GM19438 (cell line): ENCODE measurements around the gene FAM89A.
"Not testable (repeated sequence)": the region's sequence is repeated elsewhere in the genome, so short reads cannot be mapped to it uniquely, and the experiment has no call there.

Source experiments
- ATAC-seq: cut with Tn5 transposase; IDR thresholded peaks from one replicate; pipeline ENCODE4 v1.9.1; 2021; ENCODE audit warnings: low read depth; ENCODE audit not compliant: unreplicated experiment

FAM89A gene

DNA sequence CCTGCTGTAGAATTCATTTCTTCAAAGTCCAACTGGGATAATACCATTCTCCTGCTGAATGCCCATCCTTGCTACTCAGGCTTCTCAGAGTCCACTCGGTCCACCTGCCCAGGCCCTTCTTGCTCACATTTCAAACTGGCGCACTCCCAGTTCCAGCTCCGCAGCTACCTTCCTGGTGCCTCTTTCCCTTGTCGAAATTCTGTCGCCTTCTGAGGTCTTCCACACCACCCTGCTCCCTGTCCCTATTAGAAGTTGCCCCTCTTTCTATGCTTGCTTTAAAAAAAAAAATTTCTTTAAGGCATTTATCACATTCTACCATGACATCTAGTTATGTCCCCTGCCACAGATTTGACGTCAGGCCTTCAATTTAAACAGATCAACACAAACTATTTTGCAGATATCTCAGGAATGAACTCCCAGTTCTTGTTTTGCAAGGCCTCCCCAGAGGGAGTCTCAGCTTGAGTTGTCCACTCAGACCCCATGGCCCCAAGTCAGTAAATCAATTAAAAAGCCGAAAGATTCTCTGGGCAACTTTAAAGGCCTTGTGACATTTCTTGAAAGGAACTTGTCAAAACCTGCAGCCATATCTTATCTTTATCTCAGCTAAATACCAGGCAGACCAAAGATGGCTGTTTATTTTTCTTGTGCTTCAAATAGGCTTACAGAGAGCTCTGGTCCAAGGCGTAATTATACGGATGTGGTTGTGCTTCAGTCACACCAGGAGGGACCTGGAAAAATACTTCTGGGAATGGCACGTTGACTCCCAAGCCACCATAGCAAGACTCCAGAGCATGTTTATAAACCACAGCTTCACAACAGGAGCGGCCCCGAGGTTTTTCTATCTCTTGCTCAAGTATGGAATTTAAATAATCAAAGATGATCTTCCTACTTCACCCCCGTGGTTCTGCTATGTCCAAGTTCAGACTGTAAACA is 2.2 kb downstream of the FAM89A start:
- no peak for ATAC-seq

GRCh38 chr1:231036416-231036815 is 3.6 kb downstream of the FAM89A start:
- no peak for ATAC-seq

GRCh38 chr1:231035799-231036198 is 4.3 kb downstream of the FAM89A start:
- no peak for ATAC-seq

- ATAC-seq, result no peak
Measured at GRCh38 chr1:231032963-231033362, 7.1 kb downstream of the FAM89A start.

DNA sequence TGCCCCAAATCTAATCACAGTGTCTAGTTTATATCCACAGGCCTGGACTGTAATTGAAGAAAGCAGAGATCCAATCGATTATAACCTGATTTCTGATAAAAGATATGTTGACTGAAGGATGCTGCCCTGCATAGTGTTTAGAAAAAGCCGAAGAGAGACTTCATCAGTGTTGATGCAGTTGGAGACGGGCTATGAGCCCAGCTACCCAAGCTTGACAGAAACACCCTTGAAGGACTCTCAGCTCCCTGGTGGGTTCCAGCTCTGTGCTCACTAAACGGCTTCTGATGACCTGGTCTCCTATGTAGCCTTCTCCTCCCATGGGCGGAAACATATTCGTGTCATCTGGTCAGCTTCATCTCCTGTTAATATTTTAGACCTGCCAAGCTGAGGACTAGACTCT is 10.2 kb downstream of the FAM89A start:
- ATAC-seq, result no peak

DNA sequence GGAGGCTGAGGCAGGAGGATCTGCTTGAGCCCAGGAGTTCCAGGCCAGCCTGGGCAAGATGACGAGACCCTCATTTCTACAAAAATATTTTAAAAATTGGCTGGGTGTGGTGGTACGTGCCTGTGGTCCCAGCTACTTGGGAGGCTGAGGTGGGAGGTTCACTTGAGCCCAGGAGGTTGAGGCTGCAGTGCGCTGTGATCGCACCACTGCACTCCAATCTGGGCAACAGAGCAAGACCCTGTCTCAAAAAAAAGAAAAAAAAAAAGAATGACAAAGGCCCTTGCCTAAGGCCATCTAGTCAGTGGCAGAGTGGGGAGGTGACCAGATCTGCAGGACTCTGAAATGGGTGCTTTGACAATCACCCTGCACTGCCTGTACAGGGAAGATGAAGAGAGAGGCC is 10.8 kb downstream of the FAM89A start:
- ATAC-seq, result not testable (repeated sequence)

DNA sequence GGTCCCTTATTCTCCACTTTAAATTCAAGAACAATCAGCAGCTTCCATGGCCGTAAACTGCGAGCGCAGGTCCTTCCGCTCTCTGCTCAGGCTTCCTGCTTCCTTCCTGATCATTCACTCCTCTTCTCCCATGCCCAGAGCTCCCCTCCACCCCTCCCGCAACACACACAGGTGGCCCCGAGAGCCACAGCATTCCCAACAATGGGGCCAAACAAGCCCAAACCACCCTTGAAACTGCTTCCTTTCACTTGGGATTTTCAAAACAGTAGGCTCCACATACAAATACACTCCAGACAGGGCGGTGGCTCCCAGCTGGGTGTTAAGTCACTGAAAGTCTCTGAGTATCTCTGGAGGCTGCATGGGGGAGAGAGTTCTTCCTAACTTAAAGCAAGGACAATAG is 11.4 kb downstream of the FAM89A start:
- ATAC-seq, result no peak

DNA sequence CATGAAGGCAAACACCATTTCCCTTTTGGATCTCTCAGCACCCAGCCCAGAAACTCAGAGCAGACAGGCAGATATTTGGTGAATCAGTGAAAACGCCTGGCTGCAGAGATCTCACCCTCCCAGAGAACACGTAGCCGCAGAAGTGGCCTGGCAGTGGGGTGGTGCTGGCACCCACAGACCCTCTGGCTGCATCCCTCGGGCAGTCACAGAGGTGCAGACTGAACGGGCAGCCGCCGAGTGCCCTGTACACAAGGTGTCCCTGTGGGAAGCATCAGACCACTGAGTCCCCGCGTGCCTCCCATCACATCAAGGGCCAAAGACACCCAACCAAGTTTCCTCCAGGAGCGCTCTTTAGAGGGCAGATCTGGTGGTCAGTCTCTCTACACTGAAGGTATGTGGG is 12.1 kb downstream of the FAM89A start:
- ATAC-seq, result no peak

DNA sequence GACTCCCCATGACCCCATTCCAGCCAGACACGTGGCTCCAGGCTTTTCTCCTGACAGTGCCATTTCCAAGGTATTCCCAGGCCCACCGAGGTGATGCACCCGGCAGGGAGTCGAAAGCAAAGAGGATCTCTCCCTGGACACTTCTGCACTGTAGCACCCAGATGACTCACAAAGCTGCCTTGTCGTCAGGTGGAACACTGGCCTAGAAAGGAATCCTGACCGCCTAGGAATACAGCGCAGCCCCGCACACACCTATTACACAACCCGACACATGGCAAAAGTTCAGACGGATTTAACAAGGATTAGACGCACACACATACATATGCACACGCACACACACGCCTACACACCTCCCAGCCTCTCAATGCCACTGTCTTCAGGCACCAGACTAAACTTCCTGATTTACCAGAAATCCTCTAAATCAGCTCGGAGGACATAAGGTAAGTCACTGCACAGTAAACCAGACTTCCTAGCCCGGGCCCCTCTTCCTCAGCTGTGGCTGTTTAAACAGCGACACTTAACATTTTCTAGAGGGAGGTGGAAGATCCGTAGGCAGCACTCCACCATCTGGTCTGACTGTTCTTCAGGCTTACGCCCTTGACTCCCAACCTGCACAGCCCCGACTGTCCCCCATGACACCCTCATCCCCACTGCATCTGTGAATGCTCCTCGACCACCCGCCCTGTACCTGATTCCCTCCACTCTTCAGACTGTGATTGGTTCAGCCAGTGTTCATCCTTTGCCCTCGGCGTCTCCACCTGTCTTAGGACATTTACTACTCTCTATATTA is 12.7 kb downstream of the FAM89A start:
- no peak for ATAC-seq

GRCh38 chr1:231026576-231026975 is 13.5 kb downstream of the FAM89A start:
- ATAC-seq, result no peak

GRCh38 chr1:231023150-231023549 is 16.9 kb downstream of the FAM89A start:
- no peak for ATAC-seq

DNA sequence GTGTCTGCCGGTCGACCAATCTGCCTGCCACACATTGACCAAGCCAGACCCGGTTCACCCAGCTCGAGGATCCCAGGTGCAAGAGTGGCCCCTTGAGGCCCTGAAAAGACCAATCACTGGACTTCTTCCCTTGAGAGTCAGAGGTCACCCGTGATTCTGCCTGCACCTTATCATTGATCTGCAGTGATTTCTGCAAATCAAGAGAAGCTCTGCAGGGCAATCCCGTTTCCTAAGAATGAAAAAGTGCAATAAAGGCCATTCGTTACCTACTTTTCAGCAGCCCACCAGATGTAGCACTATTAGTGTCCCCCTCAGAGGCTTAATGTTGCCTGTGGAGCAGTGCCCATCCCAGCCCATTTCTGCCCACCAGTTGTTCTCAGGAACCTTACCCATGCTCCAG is 17.5 kb downstream of the FAM89A start:
- ATAC-seq, result not testable (repeated sequence)

DNA sequence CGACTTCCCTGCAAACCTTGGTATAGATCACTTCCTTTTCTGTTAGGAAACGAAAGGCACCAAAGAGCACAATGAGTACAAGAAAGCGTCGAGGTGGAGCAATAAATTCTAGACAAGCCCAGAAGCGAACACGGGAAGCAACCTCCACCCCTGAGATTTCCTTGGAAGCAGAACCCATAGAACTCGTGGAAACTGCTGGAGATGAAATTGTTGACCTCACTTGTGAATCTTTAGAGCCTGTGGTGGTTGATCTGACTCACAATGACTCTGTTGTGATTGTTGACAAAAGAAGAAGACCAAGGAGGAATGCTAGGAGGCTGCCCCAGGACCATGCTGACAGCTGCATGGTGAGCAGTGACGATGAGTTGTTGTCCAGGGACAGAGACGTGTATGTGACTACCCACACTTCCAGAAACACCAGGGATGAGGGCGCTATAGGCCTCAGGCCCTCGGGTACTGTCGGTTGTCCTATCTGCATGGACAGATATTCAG is 18.5 kb downstream of the FAM89A start:
- ATAC-seq, result no peak

- no peak for ATAC-seq
Measured at GRCh38 chr1:231020816-231021215, 19.2 kb downstream of the FAM89A start.

- no peak for ATAC-seq
Measured at GRCh38 chr1:231020139-231020601, 19.9 kb downstream of the FAM89A start.

- no peak for ATAC-seq
Measured at GRCh38 chr1:231019711-231020110, 20.3 kb downstream of the FAM89A start.

DNA sequence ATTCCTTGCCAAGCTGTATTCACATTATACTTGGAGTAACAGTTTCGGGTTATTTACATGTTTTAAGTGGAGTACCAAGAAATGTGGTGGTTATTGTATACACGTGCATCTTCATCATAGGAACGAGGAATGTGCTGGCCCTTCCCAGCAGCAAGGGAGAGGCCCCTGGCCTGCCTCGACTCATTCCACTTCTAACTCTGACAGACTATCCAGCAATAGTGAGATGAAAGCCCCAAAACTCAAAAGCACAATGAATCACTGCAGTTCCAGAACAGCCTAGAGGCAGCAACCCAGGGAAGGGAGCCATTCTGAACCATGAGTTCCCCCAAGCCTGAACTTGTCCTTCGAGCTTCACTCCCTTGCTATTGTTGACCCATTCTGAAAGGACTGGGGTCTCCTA is 23.1 kb downstream of the FAM89A start:
- no peak for ATAC-seq

GRCh38 chr1:231016234-231016633 is 23.8 kb downstream of the FAM89A start:
- no peak for ATAC-seq

- no peak for ATAC-seq
Measured at GRCh38 chr1:231013391-231014015, 26.6 kb downstream of the FAM89A start.

DNA sequence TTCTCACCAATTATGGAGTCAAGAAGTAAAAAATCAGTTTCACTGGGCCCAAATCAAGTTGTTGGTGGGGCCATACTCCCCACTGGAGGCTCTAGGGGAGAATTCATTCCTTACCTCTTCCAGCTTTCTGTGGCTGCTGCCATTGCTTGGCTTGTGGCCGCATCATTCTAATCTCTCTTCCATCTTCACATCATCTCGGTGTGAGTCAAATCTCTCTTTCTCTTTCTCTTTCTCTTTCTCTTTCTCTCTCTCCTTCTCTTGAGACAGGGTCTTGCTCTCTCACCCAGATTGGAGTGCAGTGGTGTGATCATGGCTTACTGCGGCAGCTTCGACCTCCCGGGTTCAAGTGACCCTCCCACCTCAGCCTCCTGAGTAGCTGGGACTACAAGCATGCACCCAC is 28.1 kb downstream of the FAM89A start:
- ATAC-seq, result no peak

- no peak for ATAC-seq
Measured at GRCh38 chr1:231011360-231011759, 28.7 kb downstream of the FAM89A start.
